ENCODE data around the gene CYBRD1.

The CYBRD1 gene

GRCh38 chr2:171578127-171578803, 56.0 kb downstream of the CYBRD1 start:
- TF ChIP-seq CTCF (IDR thresholded peaks at IDR 0.05; ENCODE audit: control insufficient read depth, extremely low read depth, insufficient read depth), result no peak
- no peak overlapping the region for H3K4me3 ChIP-seq (ENCODE audit: low read depth, low read length)
- DNase-seq (ENCODE audit: low read depth), result no peak

GRCh38 chr2:171579481-171579880, 57.2 kb downstream of the CYBRD1 start:
- no peak for TF ChIP-seq CTCF (IDR thresholded peaks at IDR 0.05; ENCODE audit: control insufficient read depth, extremely low read depth, insufficient read depth)
- no peak for DNase-seq (ENCODE audit: low read depth)
- H3K4me3 ChIP-seq (ENCODE audit: low read depth, low read length), result no peak overlapping the region

GRCh38 chr2:171583566-171583965, 61.3 kb downstream of the CYBRD1 start:
- DNase-seq (ENCODE audit: low read depth), result no peak
- no peak for TF ChIP-seq CTCF (IDR thresholded peaks at IDR 0.05; ENCODE audit: control insufficient read depth, extremely low read depth, insufficient read depth)
- H3K4me3 ChIP-seq (ENCODE audit: low read depth, low read length), result no peak overlapping the region

- no peak for TF ChIP-seq CTCF (IDR thresholded peaks at IDR 0.05; ENCODE audit: control insufficient read depth, extremely low read depth, insufficient read depth)
- no peak for DNase-seq (ENCODE audit: low read depth)
- no peak overlapping the region for H3K4me3 ChIP-seq (ENCODE audit: low read depth, low read length)
These were observed 61.7 kb downstream of the CYBRD1 start for GRCh38 chr2:171584001-171584400.

GRCh38 chr2:171587132-171587531, 64.9 kb downstream of the CYBRD1 start:
- TF ChIP-seq CTCF (IDR thresholded peaks at IDR 0.05; ENCODE audit: control insufficient read depth, extremely low read depth, insufficient read depth), result no peak
- no peak overlapping the region for H3K4me3 ChIP-seq (ENCODE audit: low read depth, low read length)
- DNase-seq (ENCODE audit: low read depth), result no peak

GRCh38 chr2:171587567-171587966, 65.3 kb downstream of the CYBRD1 start:
- H3K4me3 ChIP-seq (ENCODE audit: low read depth, low read length), result no peak overlapping the region
- DNase-seq (ENCODE audit: low read depth), result no peak
- no peak for TF ChIP-seq CTCF (IDR thresholded peaks at IDR 0.05; ENCODE audit: control insufficient read depth, extremely low read depth, insufficient read depth)

- TF ChIP-seq CTCF (IDR thresholded peaks at IDR 0.05; ENCODE audit: control insufficient read depth, extremely low read depth, insufficient read depth), result no peak
- DNase-seq (ENCODE audit: low read depth), result no peak
- H3K4me3 ChIP-seq (ENCODE audit: low read depth, low read length), result no peak overlapping the region
These were observed 67.8 kb downstream of the CYBRD1 start for GRCh38 chr2:171590116-171590515.
